Stimulated activated CD4-positive, alpha-beta T cell treated with anti-CD3 and anti-CD28 coated beads, TNF-alpha, amount 100 ng/mL, for 24 hours (primary cell): Measurements from ENCODE around the gene CMSS1.
"Not testable (repeated sequence)": the region's sequence is repeated elsewhere in the genome, so short reads cannot be mapped to it uniquely, and the experiment has no call there.

ENCODE experiments used
- DNase-seq, 3 experiments: peaks; one replicate each; pipeline ENCODE4 v3.0.0-alpha.2; 2020; ENCODE audit warnings: low read depth in 3 of 3

Gene CMSS1

DNA sequence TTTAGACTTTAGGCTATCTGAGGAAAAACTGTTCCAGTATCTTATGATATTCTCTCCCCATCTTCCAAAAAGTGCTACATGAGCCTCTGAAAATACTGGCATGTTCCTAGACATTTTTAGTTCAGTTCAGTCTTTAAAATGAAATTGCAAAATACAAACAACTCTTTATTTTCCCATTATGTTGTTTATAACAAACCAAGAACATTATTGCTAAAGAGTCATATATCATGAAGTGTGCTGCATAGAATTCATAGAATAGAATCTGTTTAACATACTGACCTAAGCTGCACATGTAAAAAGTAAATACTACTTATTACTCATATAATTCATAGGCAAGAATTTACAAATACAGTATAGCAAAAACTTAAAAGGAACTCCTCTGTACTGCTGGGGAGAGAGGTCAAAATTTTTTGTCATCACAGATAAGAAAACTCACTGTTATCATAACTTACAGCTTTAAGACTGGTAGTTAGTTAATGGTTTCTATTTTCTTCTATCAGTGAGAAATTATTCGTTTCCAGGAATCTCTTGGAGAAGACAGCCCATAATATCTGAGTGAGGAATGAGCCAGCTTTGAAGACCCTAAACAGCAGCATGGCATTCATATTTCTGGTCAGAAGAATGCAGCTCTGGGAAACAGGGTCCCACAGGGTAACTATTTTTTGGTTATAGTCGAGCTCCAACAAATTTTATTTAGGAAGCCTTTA lies 264.5 kb downstream of the CMSS1 start:
- no peak for DNase-seq

- no peak for DNase-seq
These were observed 265.1 kb downstream of the CMSS1 start for GRCh38 chr3:100082714-100083113.

DNA sequence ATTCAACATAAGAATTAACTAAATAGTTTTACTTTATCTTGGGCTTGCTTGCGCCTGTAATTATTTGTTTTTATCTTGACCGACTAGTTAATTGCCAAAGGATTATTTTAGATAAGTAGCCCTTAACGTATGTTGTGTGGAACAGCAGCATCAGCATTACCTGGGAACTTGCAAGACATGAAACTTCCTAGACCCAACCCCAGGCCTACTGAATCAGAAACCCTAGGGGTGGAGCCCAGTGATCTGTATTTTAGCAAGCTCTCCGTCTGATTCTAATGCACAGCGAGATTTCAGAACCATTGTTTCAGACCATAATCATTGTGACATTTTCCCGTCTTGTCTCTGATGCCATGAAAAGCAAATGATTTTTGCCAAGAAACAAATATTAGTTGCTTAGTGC lies 265.5 kb downstream of the CMSS1 start:
- DNase-seq = no peak

- no peak for DNase-seq
These were observed 266.6 kb downstream of the CMSS1 start for GRCh38 chr3:100084100-100084806.

GRCh38 chr3:100086401-100086800 lies 268.7 kb downstream of the CMSS1 start:
- DNase-seq = no peak

GRCh38 chr3:100087198-100087597 lies 269.5 kb downstream of the CMSS1 start:
- no peak for DNase-seq

GRCh38 chr3:100088735-100089368 lies 271.2 kb downstream of the CMSS1 start:
- no peak for DNase-seq

DNA sequence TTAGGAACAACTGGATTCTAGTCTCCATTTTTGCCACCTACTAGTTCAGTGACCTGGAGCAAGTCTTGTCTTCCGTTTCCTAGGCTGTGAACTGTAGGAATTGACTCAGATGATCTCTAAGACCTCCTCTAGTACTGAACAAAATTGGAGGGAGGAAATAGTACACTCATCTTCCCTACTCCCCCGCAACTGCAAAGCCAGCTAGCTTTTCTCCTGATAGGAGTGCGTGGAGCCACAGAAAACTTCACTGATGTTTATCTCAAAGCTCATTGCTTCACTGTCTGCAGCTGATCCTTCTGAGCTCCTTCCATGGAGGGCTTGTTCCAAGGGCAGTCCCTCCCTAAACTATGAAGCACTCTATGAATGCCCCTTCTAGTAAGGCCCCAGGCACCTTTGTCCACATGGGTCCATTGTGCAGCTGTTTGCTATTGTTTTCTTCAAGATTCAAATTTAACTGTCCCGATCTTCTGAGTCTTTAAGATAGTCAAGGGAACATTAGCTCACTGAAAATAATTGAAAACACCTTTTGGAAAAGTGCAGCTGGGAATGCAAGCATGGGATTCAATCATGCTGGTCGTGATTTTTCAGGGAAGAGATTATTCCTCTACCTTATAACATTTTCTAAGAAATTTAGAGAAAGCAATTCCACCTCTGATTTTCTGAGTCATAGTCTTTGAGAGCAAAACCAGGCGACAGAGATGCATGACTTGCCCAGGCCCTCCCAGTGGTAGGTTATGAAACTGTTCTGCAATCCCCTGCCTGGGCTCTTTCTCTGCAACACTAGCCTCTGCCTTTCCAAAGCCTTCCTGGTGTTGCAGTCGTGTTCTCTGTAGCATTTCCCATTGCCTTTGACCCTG lies 272.4 kb downstream of the CMSS1 start:
- DNase-seq = no peak

DNA sequence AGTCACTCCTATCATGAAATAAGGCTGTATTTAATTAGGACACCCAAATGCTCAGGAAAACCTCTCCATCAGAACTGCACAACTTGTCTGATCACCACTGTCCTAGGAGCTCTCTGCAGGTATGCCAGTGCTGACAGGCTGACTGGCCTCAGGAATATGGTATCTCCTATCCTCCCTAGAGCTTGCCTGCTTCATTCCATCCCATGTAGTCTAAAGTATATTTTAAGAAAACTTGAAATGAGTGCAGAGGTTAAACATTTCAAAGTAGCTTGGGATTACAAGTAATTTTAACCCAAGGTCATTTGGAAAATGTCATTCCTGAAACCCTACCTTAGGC lies 273.0 kb downstream of the CMSS1 start:
- no peak for DNase-seq

DNA sequence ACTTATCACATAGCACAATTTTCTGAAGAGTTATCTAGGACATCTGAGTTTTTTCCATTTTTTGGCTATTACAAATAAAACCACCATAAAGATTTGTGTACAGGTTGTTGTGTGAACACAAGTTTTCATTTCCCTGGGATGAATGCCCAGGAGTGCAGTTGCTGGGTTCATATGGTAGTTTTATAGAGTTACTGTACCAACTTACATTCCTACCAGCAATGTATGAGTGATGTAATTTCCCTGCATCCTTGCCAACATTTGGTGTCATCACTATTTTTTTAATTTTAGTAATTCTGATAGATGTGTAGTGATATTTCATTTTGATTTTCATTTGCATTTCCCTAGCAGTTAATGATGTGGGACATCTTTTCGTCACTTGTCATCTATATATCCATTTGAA lies 276.2 kb downstream of the CMSS1 start:
- DNase-seq = no peak

DNA sequence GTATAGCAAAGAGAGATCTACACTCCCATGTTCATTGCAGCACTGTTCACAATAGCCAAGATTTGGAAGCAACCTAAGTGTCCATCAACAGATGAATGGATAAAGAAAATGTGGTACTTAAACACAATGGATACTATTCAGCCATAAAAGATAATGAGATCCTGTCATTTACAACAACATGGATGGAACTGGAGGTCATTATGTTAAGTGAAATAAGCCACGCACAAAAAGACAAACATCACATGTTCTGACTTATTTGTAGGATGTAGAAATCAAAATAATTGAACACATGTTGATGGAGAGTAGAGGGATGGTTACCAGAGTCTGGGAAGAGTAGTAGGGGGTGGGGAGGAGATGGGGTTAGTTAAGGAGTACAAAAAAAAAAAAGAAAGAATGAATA lies 278.6 kb downstream of the CMSS1 start:
- not testable (repeated sequence) for DNase-seq

DNA sequence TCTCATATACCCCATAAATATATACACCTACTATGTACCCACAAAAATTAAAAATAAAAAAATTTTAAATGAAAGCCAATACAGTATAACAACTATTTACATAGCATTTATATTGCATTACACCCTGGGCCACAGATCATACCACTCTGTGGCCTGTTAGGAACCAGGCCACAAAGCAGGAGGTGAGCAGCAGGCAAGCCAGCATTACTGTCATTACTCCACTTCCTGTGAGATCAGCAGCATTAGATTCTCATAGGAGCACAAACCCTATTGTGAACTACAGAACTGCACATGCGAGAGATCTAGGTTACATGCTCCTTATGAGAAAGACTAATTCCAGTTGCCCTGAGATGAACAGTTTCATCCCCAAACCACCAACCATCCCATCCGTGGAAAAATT lies 279.2 kb downstream of the CMSS1 start:
- DNase-seq = no peak

DNA sequence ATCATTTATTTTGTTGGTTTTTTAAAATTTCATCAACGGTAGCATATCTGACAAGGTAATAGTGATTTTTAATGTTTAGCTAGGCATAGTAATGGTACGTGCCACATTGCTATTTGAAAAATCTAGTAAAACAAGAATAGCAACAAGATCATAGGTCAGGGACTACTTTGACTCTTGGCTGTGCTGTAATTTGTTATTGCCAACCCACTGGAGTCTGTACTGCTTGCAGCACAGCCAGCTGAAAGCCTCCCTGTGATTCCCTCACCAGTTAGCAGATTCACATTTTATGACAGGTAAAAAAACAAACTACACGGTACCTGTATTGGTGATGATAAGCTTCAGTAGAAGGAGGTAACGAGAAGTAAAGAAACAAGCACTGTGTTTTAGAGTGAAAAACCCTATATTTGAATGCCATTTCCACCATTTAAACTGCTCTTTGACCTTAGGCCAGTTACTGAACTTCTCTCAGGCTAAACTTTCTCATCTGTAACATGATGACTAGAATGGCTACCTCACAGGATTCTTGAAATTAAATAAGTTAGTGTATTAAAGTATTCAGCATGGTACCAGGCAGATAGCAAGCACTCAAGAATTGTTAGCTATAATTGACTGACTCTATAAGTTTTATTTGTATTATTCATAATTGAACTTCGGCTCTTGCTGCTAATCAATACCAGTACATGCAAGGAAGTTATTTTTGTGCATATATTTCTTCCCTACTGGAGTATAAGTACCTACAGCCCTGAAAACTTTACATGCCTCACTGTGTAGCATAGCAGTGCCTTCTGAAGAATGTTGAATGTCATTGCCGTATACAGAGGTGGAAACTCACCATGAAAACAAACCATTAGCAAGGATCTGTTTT lies 280.5 kb downstream of the CMSS1 start:
- DNase-seq = no peak

DNA sequence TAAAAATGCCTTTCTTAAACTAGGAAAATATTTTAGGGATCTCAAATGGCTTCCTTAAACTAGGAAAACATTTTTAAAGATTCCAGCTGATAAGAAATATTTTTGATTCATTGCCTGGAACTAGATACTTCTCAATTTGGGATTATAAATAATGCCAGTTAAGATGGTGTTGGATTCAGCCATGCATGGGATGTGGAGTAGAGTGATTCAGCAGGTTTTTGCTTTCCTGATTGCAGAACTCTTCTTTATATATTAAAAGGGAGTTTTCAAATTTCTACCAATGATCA lies 281.1 kb downstream of the CMSS1 start:
- DNase-seq = no peak

GRCh38 chr3:100099621-100100020 lies 282.0 kb downstream of the CMSS1 start:
- no peak for DNase-seq

DNA sequence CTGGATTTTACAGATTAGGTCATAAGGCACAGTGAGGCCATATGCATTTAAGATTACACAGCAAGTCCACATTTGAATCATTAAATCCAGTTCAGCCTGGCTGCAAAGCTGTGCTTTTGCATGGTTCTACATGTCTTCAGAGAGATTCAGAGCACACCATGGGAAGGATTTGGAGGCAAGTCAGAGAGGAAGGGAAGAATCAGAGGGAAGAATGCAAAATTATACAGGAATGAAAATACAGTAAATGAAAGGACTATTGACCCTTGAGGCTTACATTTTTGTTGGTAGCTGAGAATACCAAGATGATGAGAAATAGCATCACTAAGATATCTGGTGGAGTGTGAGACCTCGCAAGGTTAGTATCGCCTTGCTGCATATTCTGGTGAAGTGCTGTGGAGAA lies 282.8 kb downstream of the CMSS1 start:
- no peak for DNase-seq

- no peak for DNase-seq
These were observed 285.1 kb downstream of the CMSS1 start for GRCh38 chr3:100102757-100103156.

DNA sequence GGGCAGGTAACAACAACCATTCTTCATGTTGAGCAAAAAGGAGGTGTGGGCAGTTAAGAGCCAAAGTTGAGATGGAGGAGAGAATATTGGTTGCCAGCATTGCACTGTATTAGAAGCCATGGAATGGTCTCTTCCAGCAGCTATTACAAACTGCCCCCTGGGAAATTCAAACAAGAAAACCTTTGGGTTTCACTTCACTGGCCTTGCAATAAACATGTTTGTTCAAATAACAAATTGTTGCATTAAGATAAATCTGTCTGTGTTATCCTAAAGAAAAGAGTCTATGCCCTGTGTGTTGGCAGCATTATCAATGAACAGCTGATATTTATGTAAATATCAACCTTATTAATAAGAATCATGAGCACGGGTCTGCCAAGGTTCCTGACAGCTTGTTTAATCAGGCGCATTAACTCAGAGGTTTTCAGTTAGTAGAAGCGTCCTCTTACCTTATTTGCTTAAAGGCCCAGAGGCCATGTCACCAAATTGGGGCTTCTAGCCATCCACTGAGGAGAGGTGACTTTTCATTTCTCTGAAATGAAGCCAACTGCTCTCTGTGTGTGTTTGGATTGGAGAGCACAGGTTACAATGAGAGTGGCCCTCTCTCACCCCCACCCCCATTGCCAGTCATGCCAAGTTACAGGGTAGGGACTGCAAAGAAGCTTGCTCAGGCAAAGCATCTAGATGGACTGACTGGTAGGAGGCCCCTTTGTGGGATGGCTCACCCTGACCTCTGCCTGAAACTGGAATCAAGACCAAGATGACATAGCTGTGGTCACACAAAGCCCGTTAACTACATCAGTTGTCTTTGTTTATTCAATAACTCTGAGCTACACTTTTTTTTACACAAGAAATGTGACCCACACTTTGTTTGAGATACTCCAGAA lies 286.1 kb downstream of the CMSS1 start:
- DNase-seq = no peak

GRCh38 chr3:100104442-100104798 lies 286.8 kb downstream of the CMSS1 start:
- DNase-seq = no peak

GRCh38 chr3:100104817-100105413 lies 287.3 kb downstream of the CMSS1 start:
- DNase-seq = no peak
